ENCODE results near the gene GPS2.

The GPS2 gene

DNA sequence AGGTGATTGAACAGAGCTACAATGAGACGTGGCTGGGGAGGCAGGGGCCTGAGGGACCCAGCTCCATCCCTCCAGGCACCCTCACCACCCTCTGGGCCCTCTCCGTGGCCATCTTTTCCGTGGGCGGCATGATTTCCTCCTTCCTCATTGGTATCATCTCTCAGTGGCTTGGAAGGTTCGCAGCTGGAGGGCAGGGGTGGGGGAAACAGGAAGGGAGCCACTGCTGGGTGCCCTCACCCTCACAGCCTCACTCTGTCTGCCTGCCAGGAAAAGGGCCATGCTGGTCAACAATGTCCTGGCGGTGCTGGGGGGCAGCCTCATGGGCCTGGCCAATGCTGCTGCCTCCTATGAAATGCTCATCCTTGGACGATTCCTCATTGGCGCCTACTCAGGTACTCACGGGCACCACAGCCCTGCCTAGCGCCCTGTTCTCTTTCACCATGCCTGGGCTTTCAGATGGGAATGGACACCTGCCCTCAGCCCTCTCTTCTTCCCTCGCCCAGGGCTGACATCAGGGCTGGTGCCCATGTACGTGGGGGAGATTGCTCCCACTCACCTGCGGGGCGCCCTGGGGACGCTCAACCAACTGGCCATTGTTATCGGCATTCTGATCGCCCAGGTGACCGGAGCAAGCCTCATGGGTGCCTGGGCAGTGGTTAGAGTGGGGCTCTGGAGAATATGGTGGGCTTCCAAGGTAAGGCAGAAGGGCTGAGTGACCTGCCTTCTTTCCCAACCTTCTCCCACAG is 31.5 kb downstream of the GPS2 start:
- no peak overlapping the region for H3K4me3 ChIP-seq (ENCODE audit: low read length)
- TF ChIP-seq ZNF274 (IDR thresholded peaks at IDR 0.05; ENCODE audit: low read depth, low read length), result no peak

DNA sequence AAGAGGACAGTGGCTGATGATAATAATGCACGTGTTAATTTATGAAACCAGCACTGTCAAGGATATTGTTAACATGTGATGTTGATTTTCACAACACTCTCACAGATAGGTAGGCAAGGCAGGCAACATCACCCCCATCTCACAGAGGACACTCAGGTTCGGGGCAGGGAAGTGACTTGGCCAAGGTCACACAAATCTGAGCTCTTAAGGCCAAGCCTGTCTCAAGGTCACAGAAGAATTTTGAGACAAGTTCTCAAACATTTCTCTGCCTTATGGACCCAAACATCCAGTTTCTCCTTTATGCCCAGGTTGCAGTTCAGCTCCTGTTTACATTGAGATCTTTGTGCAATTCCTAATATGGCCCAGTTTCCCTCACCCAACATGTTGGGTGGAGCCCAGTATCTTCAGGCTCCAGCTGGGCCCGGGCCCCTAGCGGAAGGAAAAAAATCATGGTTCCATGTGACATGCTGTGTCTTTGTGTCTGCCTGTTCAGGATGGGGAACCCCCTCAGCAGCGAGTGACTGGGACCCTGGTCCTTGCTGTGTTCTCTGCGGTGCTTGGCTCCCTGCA is 32.3 kb downstream of the GPS2 start:
- TF ChIP-seq ZNF274 (IDR thresholded peaks at IDR 0.05; ENCODE audit: low read depth, low read length), result no peak
- H3K4me3 ChIP-seq (ENCODE audit: low read length), result no peak overlapping the region

DNA sequence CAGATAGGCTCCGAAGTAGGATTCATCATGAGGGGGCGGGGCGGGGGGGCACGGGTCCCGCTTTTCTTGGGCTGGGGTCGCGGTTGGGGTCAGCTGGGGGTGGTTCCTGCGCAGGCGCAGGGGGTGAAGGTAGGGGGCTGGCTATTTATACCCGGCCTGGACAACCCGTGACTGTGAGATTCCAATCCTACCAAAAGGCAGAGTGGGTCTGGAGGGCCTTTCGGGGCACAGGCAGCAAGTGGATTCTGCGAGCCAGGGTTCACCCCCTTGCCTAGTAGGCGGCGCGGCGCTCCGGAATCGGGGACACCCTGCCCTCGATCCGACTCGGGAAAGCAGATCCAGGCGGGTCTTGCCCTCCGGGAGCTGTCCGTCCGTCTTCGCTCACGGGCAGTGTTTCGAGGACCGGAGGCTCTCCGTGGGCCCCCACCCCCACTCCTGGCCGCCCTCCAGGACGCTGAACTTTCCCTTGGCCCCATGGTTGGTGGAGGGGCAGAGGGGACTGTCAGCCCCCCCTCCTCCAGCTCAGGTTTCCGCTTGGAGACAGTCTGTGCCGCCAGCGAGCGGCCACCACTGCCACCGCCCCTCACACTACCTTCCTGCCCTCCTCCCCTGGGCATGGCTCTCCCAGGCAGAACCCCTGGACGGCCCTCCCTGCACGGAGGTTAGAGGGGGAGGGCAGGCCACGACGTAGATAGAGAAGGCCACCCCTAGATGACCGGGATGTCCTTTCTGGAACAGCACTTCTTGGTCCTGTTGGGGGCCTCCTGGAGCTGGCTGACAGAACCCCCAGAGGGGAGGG is 33.0 kb downstream of the GPS2 start:
- no peak for TF ChIP-seq ZNF274 (IDR thresholded peaks at IDR 0.05; ENCODE audit: low read depth, low read length)
- peak overlapping the region; percentile 43; the same call in 1 of the 2 replicates for H3K4me3 ChIP-seq (ENCODE audit: low read length)

DNA sequence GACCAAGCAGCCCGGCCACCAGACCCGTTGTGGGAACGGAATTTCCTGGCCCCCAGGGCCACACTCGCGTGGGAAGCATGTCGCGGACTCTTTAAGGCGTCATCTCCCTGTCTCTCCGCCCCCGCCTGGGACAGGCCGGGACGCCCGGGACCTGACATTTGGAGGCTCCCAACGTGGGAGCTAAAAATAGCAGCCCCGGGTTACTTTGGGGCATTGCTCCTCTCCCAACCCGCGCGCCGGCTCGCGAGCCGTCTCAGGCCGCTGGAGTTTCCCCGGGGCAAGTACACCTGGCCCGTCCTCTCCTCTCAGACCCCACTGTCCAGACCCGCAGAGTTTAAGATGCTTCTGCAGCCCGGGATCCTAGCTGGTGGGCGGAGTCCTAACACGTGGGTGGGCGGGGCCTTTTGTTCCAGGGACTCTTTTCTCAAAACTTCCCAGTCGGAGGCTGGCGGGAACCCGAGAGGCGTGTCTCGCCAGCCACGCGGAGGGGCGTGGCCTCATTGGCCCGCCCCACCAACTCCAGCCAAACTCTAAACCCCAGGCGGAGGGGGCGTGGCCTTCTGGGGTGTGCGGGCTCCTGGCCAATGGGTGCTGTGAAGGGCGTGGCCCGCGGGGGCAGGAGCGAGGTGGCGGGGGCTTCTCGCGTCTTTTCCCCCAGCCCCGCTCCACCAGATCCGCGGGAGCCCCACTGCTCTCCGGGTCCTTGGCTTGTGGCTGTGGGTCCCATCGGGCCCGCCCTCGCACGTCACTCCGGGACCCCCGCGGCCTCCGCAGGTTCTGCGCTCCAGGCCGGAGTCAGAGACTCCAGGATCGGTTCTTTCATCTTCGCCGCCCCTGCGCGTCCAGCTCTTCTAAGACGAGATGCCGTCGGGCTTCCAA is 33.8 kb downstream of the GPS2 start, which contains the start of gene SLC2A4:
Gene SLC2A4 (plus strand): TSS at position 645 of the 879 bp plus-strand sequence. CDS start 217 bp downstream, at position 862.
- H3K4me3 ChIP-seq (ENCODE audit: low read length), result peak within 1 kb of the TSS; percentile 43; the same call in 1 of the 2 replicates
- TF ChIP-seq ZNF274 (IDR thresholded peaks at IDR 0.05; ENCODE audit: low read depth, low read length), result no peak

DNA sequence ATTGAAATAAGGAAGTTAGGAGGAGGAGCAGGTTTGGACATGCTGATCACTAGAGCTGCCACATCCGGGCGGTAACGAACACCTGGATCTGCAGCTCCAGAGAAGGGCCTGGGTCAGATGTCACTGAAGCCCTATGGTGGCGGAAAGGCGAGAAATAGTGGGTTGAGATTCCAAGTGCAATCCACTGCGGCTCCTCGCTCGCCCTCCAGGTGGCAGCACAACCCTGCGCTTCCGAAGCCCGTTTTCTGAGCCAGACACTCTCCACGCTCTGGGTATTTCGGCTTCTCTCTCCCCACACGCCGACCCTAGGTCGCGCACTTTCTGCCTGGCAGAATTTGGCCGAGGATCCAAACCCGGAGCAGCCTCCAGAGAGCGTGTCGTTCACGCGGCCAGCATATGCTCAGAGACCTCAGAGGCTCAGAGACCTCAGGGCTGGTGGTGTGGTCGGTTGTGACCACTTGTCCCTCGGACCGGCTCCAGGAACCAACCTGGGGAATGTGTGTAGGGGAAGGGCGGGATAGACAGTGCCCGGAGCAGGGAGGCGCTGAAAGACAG is 34.6 kb downstream of the GPS2 start:
- peak overlapping the region; percentile 26; the same call in 1 of the 2 replicates for H3K4me3 ChIP-seq (ENCODE audit: low read length)
- TF ChIP-seq ZNF274 (IDR thresholded peaks at IDR 0.05; ENCODE audit: low read depth, low read length), result no peak

DNA sequence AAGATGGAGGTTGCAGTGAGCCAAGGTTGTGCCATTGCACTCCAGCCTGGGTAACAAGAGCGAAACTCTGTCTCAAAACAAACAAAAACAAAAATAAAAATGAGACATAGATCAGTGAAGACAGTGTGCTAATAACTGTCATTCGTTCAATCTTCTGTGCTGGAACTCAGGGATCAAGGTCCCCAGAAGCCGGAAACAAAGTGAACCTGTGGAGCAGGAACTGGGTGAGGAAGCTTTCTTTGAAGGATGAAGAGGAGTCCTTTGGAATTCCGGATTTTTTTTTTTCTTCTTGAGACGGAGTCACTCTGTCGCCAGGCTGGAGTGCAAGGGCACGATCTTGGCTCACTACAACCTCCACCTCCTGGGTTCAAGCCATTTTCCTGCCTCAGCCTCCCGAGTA is 35.7 kb downstream of the GPS2 start:
- TF ChIP-seq ZNF274 (IDR thresholded peaks at IDR 0.05; ENCODE audit: low read depth, low read length), result no peak
- H3K4me3 ChIP-seq (ENCODE audit: low read length), result no peak overlapping the region

DNA sequence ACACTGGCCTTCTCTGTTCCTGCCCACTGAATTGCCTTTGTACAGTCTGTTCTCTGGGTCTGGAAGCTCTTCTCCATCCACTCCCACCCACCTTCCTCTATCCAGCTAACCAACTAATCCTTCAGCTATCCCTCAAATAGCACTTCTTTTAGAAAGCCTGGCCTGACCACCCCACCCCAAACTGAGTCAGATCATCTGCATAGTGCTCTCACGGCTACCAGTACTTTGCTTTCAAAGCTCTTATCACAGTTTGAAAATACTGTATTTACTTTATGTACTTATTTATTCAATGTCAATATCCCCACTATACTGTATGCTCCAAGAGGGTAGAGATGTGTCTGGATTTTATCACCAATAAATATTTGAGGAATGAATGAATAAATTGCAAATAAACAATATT is 48.4 kb downstream of the GPS2 start:
- TF ChIP-seq ZNF274 (IDR thresholded peaks at IDR 0.05; ENCODE audit: low read depth, low read length), result no peak
- H3K4me3 ChIP-seq (ENCODE audit: low read length), result no peak overlapping the region

DNA sequence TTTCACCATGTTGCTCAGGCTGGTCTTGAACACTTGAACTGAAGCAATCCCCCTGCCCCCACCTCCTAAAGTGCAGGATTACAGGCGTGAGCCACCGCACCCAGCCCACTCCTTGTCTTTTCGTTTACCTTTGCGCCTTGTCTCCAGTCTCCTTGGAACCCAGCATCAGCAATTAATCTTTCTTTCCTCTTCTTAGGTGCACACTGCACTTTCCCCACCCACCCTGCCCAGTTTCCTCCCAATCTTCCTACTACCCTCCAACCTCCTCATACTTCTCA is 51.4 kb downstream of the GPS2 start:
- H3K4me3 ChIP-seq (ENCODE audit: low read length), result no peak overlapping the region
- no peak for TF ChIP-seq ZNF274 (IDR thresholded peaks at IDR 0.05; ENCODE audit: low read depth, low read length)

DNA sequence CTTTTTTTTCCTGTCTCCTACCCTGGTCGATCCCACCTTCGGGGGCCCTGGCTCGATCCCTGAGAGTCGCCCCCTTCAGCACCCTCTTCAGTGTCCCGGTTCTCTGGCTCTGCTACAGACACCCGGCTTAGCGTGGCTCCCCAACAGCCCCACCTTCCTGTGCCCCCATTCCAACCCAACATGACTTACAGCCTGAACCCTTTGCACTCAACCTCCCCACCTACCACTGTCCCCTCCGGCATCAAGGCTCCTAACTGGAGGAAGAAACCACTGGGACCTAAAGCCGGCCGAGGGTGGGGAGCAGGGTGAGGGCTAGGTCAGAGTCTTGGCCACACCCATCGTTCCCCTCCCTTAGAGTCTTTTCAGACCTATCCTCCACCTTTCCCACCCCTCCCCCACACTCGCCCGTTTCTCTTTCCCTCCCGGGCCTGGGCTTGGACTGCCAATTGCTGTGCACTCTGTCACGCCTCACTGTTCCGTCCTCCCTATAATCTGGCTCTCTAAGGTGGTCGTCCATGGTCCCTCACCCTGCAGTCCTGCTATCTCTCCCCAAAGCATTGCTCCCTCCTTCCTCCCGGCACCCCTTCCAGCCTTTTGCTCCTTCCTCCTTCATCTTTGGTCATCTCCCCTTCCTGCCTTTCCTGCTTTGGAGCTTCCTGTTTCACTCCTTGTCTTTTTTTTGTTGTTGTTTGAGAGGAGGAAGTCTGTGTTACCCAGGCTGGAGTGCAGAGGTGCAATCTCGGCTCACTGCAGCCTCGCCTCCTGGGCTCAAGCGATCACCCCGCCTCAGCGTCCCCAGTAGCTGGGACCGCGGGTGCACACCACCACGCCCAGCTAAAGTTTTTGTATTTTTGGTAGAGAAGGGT is 52.0 kb downstream of the GPS2 start:
- H3K4me3 ChIP-seq (ENCODE audit: low read length), result no peak overlapping the region
- TF ChIP-seq ZNF274 (IDR thresholded peaks at IDR 0.05; ENCODE audit: low read depth, low read length), result no peak
